Measurements from ENCODE around the gene DDX56. TPM values are rescaled to one million over a fixed set of nuclear protein-coding genes. Genes with fewer than 3 reads are reported as not detected.

Gene DDX56
- total RNA-seq, 1 experiment from 2014 or later = 120 TPM

- Histone ChIP-seq H3K14ac (ENCODE audit: insufficient read depth, low read length) (no peak overlapping the region), H2BK20ac (ENCODE audit: low read depth, low read length, poor library complexity, severe bottlenecking) (no peak overlapping the region), H3K23me2 (ENCODE audit: insufficient read length, low read depth, low read length, poor library complexity, severe bottlenecking) (no peaks in the 10 kb centered on the region), H3K9ac (ENCODE audit: extremely low read depth, insufficient read length, low read length) (no peak overlapping the region), H3K27me3 (ENCODE audit: insufficient read depth, low read length) (no peaks in the 10 kb centered on the region), H3K79me1 (ENCODE audit: insufficient read depth, low read depth, low read length, poor library complexity, severe bottlenecking) (no peaks in the 10 kb centered on the region), H4K5ac (ENCODE audit: insufficient read length, low read depth, low read length) (no peak overlapping the region), H3K9me3 (ENCODE audit: control insufficient read depth, low read depth, low read length) (no peaks in the 10 kb centered on the region), H3K4me1 (ENCODE audit: insufficient read depth, low read length) (no peaks in the 10 kb centered on the region), H2AK5ac (ENCODE audit: insufficient read length, low read length) (no peak overlapping the region), H4K8ac (replicated peaks; ENCODE audit: insufficient read length, low read depth, low read length) (no peak overlapping the region), H3K27ac (ENCODE audit: insufficient read length, low read depth, low read length) (no peak overlapping the region), H2BK5ac (ENCODE audit: insufficient read length, low read length) (no peak overlapping the region), H4K91ac (ENCODE audit: insufficient read length, low read depth, low read length) (no peak overlapping the region), H3K18ac (ENCODE audit: insufficient read length, low read depth, low read length) (no peak overlapping the region), H2BK15ac (ENCODE audit: low read depth, low read length) (no peak overlapping the region), H2AFZ (ENCODE audit: low read length) (no peak overlapping the region), H3T11ph (ENCODE audit: low read length) (no peak overlapping the region), H3K4me2 (ENCODE audit: insufficient read depth, insufficient read length, low read length) (no peak overlapping the region), H2BK120ac (ENCODE audit: low read depth, low read length, poor library complexity, severe bottlenecking) (no peak overlapping the region), H3K4ac (ENCODE audit: low read depth, low read length) (no peak overlapping the region), H3K56ac (ENCODE audit: insufficient read length, low read depth, low read length) (no peak overlapping the region), H4K20me1 (ENCODE audit: control insufficient read depth, insufficient read depth, insufficient read length) (no peaks in the 10 kb centered on the region), H2BK12ac (ENCODE audit: insufficient read length, low read depth, low read length) (no peak overlapping the region), H3K23ac (ENCODE audit: insufficient read length, low read depth, low read length) (no peak overlapping the region), H3K79me2 (ENCODE audit: insufficient read depth, low read length) (no peaks in the 10 kb centered on the region)
- no peak for DNase-seq
- Mint-ChIP-seq H3K27ac (no peak overlapping the region; a peak in 1 of 7 replicates), H3K36me3 (ENCODE audit: insufficient read depth in 1 of 3, low read depth in 3 of 3) (no peaks in the 10 kb centered on the region), H3K4me3 (no peak overlapping the region), H3K27me3 (ENCODE audit: low read depth) (peaks cover 7% of the 10 kb centered on the region), H3K9me3 (peaks cover 4 to 5% of the 10 kb centered on the region in 2 experiments; a peak in 3 of 5 replicates), H3K4me1 (no peaks in the 10 kb centered on the region)
- no CpG with 5 or more reads among the region's 7 CpGs for WGBS (ENCODE audit: extremely low coverage, insufficient read length, low lambda C conversion rate)
- TF ChIP-seq CTCF (conservative IDR thresholded peaks at IDR 0.05) = no peak
Measured at GRCh38 chr7:44519546-44519945, 54.2 kb downstream of the DDX56 start.
